ENCODE measurements around the gene CEP192. TPM values are rescaled to one million over a fixed set of nuclear protein-coding genes. Genes with fewer than 3 reads are reported as not detected.

Gene CEP192
- polyA plus RNA-seq, 1 of the 3 experiments (the other 2 are of a cell fraction): 9.4 TPM

GRCh38 chr18:13006531-13007247 lies 15.5 kb downstream of the CEP192 start:
- no peak overlapping the region for H3K9ac ChIP-seq

More at GRCh38 chr18:13006531-13007247, 15.5 kb downstream of the CEP192 start:
- Histone ChIP-seq H3K79me2 (ENCODE audit: insufficient read depth) (peaks cover 40% of the 10 kb centered on the region; the same call in 1 of the 2 replicates), H4K20me1 (ENCODE audit: insufficient read depth) (no peaks in the 10 kb centered on the region), H3K9me2 (no peaks in the 10 kb centered on the region), H3F3A (replicated peaks; ENCODE audit: insufficient read depth) (no peaks in the 10 kb centered on the region), H3K27ac (ENCODE audit: low read depth in 2 of 2, low read length in 1 of 2) (no peak overlapping the region), H2AFZ (ENCODE audit: low read depth) (no peak overlapping the region), H3K4me3 (ENCODE audit: low read depth in 2 of 2, low read length in 1 of 2) (no peak overlapping the region), H3K27me3 (ENCODE audit: insufficient read depth) (no peaks in the 10 kb centered on the region), H3K4me1 (ENCODE audit: control insufficient read depth in 1 of 2, insufficient read depth in 2 of 2, low read depth in 1 of 2, low read length in 1 of 2) (no peaks in the 10 kb centered on the region), H3K9me3 (no peaks in the 10 kb centered on the region), H3K4me2 (no peak overlapping the region), H3K36me3 (replicated peaks in 1 of 2; ENCODE audit: control insufficient read depth in 1 of 2, insufficient read depth in 2 of 2, low read length in 1 of 2) (peaks cover 7 to 55% of the 10 kb centered on the region in 2 experiments)
- CTCF ChIA-PET: interaction anchor here (0.9 to 1.8 kb wide), 3 partner anchors 8 to 153 kb away, joined by 3 to 4 read pairs (median 3); no protein-coding TSS in a partner anchor
- TF ChIP-seq JUND (IDR thresholded peaks at IDR 0.05) (no peak), MAX (IDR thresholded peaks at IDR 0.05; ENCODE audit: low read depth) (no peak), FOSL2 (IDR thresholded peaks at IDR 0.05; ENCODE audit: borderline replicate concordance, low read depth) (no peak), SMC3 (IDR thresholded peaks at IDR 0.05; ENCODE audit: low read depth, low read length) (no peak), ELF1 (IDR thresholded peaks at IDR 0.05) (no peak), YY1 (IDR thresholded peaks at IDR 0.05; ENCODE audit: low read depth) (no peak), CHD2 (IDR thresholded peaks at IDR 0.05; ENCODE audit: low read length, partially characterized antibody) (no peak), RFX5 (IDR thresholded peaks at IDR 0.05; ENCODE audit: low read length) (no peak), GABPA (IDR thresholded peaks at IDR 0.05; ENCODE audit: low read depth) (no peak), PBX3 (IDR thresholded peaks at IDR 0.05) (no peak), REST (IDR thresholded peaks at IDR 0.05; ENCODE audit: low read depth, low read length) (no peak), FOXJ3 (CRISPR knock-in tag; IDR thresholded peaks at IDR 0.05) (no peak), FOXM1 (IDR thresholded peaks at IDR 0.05; ENCODE audit: low read depth) (no peak), POLR2AphosphoS5 (IDR thresholded peaks at IDR 0.05; ENCODE audit: low read depth, low read length) (no peak), USF1 (IDR thresholded peaks at IDR 0.05; ENCODE audit: borderline replicate concordance, low read depth) (no peak), TEAD4 (IDR thresholded peaks at IDR 0.05; ENCODE audit: borderline replicate concordance, insufficient read depth) (no peak), RCOR1 (IDR thresholded peaks at IDR 0.05; ENCODE audit: low read length) (no peak)
- DNase-seq: no peak
- POLR2A ChIA-PET: no interaction called here
- 92% methylated on average over 12 of the region's 12 CpGs for WGBS (ENCODE audit: low lambda C conversion rate)

All from SK-N-SH (cell line).